ENCODE results near the gene TBRG4.

Gene TBRG4

GRCh38 chr7:45088146-45088701 is 23.3 kb downstream of the TBRG4 start:
- DNase-seq: no peak

GRCh38 chr7:45087301-45088145 is 24.0 kb downstream of the TBRG4 start:
- DNase-seq: no peak

- no peak for DNase-seq
Observed at GRCh38 chr7:45086331-45087065, 25.0 kb downstream of the TBRG4 start.

GRCh38 chr7:45085619-45086200 is 25.8 kb downstream of the TBRG4 start:
- no peak for DNase-seq

- DNase-seq: no peak
Observed at GRCh38 chr7:45084901-45085618, 26.4 kb downstream of the TBRG4 start.

- no peak for DNase-seq
Observed at GRCh38 chr7:45084336-45084735, 27.2 kb downstream of the TBRG4 start.

- DNase-seq: no peak
Observed at GRCh38 chr7:45082831-45083331, 28.6 kb downstream of the TBRG4 start.

GRCh38 chr7:45082031-45082830 is 29.3 kb downstream of the TBRG4 start:
- no peak for DNase-seq

- DNase-seq: no peak
Observed at GRCh38 chr7:45081670-45081974, 29.9 kb downstream of the TBRG4 start.

GRCh38 chr7:45080958-45081669 is 30.4 kb downstream of the TBRG4 start:
- no peak for DNase-seq

- no peak for DNase-seq
Observed at GRCh38 chr7:45080265-45080957, 31.1 kb downstream of the TBRG4 start.

- no peak for DNase-seq
Observed at GRCh38 chr7:45078125-45078681, 33.3 kb downstream of the TBRG4 start.

GRCh38 chr7:45077579-45077978 is 33.9 kb downstream of the TBRG4 start:
- no peak for DNase-seq

GRCh38 chr7:45076946-45077345 is 34.6 kb downstream of the TBRG4 start:
- DNase-seq: no peak

- DNase-seq: no peak
Observed at GRCh38 chr7:45075871-45076796, 35.4 kb downstream of the TBRG4 start.

- DNase-seq: no peak
Observed at GRCh38 chr7:45075355-45075644, 36.2 kb downstream of the TBRG4 start.

- DNase-seq: no peak
Observed at GRCh38 chr7:45074528-45075354, 36.8 kb downstream of the TBRG4 start.

- no peak for DNase-seq
Observed at GRCh38 chr7:45073786-45074527, 37.5 kb downstream of the TBRG4 start.
